Stimulated activated CD4-positive, alpha-beta T cell treated with anti-CD3 and anti-CD28 coated beads, Interleukin-15, amount 100 ng/mL, for 24 hours (primary cell): Measurements from ENCODE around the gene ELP4.

Experiments
- DNase-seq: peaks from one replicate; pipeline ENCODE4 v3.0.0-alpha.2; 2020

Gene ELP4

GRCh38 chr11:31813391-31814175 is 304.0 kb downstream of the ELP4 start:
- DNase-seq, result no peak

DNA sequence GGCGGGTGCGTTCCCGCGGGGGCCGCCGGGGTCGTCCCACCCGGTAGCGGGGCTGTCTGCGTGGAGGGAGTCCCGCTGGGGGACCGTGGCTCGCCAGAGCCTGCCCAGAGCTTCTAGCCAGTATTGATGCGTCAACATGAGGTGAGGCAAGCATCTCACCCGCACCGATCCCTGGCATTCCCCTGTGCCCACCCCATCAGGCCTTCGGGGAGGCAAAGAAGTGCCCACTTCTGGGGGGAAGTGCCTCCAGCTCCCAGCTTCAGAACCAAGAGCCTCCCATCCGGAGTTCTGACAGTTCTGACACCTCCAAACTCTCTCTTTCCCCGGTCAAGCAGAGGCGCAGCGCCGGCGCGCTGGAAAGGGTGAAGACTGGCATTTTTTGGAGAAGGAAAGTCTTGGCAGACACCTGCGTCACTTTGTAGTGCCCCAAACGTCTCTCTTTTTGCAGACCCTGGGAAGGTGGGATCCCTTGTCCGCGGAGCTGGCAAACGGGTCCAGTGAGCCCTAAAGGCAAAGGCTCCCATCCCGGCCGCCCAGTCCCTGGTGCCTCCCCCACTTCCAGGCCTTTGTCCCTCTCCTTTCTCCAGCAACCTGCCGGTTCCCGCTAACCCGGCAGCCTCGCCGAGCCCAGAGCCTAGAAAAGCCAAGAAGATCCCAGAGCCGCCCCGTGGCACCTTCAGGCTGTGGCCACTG is 304.8 kb downstream of the ELP4 start:
- DNase-seq, result no peak

GRCh38 chr11:31815711-31816467 is 306.3 kb downstream of the ELP4 start:
- DNase-seq, result no peak

DNA sequence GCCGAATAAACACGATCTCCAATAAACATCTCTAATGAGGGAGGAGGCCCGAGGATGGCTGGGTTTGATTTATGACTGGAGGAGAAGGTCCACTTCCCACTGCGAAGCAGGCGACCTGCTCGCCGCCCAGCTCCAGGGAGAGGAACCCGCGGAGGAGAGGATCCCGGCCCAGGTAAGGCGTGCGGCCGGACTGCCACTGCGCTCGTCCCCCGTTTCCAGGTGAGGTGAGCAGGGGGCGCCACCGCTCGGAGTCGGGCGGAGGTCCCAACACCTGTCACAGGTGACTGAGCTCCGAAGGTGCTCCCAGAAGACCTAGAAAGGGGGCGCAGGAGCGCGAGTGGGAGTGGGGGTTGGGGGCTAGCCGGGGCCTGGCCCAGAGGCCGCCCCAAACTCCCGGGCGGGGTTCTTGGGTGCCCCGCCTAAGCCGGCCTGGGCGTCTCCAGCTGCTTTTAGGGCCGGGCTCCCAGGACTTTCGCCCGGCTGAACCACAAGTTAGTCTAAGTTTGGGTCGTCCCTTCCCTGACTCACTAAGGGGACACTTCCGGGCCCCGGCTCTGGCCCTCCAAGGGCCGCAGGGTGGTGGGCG is 307.0 kb downstream of the ELP4 start:
- DNase-seq, result no peak

- no peak for DNase-seq
Observed at GRCh38 chr11:31817054-31817620, 307.6 kb downstream of the ELP4 start.

DNA sequence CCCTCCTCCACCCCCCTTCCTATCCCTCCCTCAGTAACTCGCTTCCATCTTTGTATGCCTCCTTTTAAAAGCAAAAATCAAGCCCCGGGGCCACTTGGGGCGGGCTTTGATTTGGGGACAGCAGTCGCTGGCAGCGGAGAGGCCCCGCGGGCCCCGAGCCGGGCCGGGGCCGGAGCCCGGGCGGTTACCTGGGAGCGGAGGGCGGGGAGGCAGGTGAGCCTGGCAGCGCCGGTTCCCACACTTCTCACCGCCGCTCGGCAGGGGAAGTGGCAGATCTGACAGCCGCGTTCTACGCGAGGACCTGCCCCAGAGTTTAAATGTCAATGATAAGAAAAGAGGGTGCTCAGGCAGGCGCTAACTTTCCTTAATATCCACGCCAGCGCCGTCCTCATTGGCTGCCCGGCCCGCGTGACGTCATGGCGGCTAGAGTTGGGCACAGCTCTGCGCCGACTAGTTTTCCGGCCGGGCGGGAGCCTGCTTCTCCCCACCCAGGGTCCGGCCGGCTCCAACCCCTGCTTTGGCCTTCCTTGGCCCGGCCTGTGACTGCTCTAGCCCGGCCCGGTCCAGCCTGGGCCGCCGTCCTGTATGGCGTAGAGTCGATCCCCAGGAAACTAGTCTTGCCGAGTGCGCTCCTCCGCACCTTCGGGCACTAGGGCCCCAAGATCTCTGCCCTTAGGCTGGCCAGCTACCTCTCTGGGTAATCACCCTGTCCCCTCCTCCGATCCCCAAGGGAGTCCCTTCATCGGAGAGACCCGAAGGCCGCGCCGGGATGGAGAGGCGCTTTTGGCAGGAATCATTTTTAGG is 308.3 kb downstream of the ELP4 start:
- no peak for DNase-seq

GRCh38 chr11:31818425-31818755 is 308.8 kb downstream of the ELP4 start:
- no peak for DNase-seq

- no peak for DNase-seq
Observed at GRCh38 chr11:31818874-31819331, 309.3 kb downstream of the ELP4 start.

DNA sequence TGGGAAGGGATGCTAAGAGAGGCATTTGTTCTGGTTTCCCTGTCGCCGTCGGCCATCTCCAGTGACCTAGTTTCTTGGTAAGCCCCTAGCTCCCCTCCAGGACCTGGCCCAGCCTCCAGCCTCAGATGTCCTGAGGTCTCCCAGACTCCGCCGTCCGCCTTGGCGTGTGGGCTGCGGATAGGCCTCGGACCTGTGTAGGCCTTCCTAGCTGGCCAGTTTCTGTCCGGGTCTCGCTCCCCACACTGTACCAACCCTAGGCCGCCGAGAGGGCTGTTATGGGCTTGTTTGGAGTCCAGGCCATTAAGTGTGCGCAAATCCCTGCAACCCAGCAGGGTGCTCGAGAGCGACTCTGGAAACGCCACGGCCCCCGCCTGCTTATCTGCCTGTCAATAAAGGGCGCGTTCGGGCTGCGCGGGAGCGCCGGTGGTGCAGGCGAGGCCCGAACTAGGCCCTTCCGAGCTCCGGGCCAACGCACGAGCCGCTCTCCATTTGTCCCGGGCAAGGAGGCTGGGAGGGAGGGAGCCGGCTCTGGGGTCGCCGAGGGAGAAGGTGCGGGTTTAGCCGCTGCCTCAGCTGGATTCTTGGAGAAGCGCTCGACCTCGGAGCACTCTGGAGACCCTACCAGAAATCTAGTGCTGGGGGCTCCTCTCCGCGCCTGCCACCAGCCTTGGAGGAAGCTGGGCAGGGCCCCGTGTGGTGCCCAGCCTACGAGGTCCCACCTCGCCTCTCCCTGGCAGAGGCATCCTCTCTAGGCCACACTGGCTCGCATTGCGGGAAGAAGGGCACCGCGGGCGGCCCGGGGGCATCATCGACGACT is 310.3 kb downstream of the ELP4 start:
- DNase-seq, result no peak

GRCh38 chr11:31820438-31820818 is 310.9 kb downstream of the ELP4 start:
- no peak for DNase-seq

DNA sequence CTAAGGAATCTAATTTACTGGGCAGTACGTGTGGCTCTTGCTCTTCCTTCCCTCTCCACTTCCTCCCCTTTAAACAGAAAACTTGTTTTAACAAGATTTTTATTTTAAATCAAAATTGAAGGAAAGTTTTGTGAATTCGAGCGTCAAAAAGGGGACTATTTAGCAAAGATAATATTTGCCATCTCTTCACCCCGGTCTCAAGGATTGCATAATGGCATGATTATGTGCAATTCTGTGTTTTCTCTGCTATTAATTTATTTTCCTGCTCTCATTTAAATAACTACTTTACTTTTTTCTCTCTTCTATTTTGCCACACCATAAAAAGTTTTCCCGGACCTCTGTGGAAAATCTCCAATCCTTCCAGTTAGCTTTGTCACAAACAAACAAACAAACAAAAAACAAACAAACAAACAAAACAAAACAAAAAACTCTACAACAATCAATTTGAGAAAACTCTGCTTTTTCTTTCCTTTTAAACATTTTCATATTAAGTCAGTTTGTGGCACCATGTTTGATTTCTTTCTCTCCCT is 311.7 kb downstream of the ELP4 start:
- DNase-seq, result no peak

GRCh38 chr11:31821766-31822165 is 312.2 kb downstream of the ELP4 start:
- no peak for DNase-seq

DNA sequence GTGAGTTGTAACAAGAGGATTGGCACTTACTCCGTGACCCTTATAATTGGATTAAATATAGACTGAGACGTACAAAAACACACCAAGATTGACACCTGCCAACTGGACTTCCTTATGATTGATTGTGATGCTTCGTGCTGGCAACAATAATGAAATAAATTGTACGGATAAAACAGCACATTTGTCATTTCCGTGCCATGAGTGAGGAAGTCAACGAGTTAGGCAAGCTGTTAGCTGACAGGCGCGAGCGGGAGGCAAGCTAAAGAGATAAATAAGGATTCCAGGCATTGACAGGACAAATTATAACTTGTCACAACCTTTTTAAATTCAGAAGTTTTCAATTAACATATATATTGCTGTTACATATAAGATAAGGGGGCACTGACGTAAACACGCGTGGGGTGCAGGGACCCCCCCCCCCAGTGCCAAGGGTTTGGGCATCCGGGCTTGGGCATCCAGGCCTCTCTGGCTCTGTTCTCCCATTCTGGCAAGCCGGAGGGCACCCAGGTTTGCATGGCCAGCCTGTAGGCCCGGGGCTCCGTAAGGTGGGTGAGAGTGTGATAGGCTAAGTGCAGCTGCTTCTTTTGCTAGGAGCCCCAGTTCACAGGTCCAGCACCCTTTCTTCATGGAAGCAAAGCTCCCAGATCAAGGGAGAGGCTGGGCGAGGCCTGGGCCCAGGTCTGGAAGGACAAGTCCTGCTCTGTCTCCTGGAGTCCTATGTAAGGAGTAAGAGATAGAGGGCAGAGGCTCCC is 312.8 kb downstream of the ELP4 start:
- DNase-seq, result no peak

- no peak for DNase-seq
Observed at GRCh38 chr11:31822927-31823643, 313.5 kb downstream of the ELP4 start.

GRCh38 chr11:31823644-31824331 is 314.2 kb downstream of the ELP4 start:
- DNase-seq, result no peak

GRCh38 chr11:31824332-31824878 is 314.8 kb downstream of the ELP4 start:
- DNase-seq, result no peak

GRCh38 chr11:31824879-31825837 is 315.6 kb downstream of the ELP4 start:
- DNase-seq, result no peak
